ENCODE data around the gene MPC1L. TPM values are rescaled to one million over a fixed set of nuclear protein-coding genes. Genes with fewer than 3 reads are reported as not detected.

MPC1L gene
- total RNA-seq, 2 donors from 2014 or later, result not detected

GRCh38 chrX:40652664-40653063, 29.4 kb downstream of the MPC1L start:
- Histone ChIP-seq H3K9me3 (no peaks in the 10 kb centered on the region), H3K4me3 (no peak overlapping the region), H3K27ac (no peak overlapping the region), H3K36me3 (no peaks in the 10 kb centered on the region), H3K27me3 (no peaks in the 10 kb centered on the region), H3K4me1 (peaks cover 0 to 5% of the 10 kb centered on the region in 2 donors)
- no peak for TF ChIP-seq CTCF (IDR thresholded peaks at IDR 0.05)
- no peak for DNase-seq (ENCODE audit: low spot score)

GRCh38 chrX:40653535-40653934, 30.3 kb downstream of the MPC1L start:
- Histone ChIP-seq H3K4me1 (no peaks in the 10 kb centered on the region), H3K9me3 (no peaks in the 10 kb centered on the region), H3K27me3 (no peaks in the 10 kb centered on the region), H3K36me3 (no peaks in the 10 kb centered on the region), H3K27ac (no peak overlapping the region), H3K4me3 (no peak overlapping the region)
- no peak for TF ChIP-seq CTCF (IDR thresholded peaks at IDR 0.05)
- no peak for DNase-seq (ENCODE audit: low spot score)

- no peak for DNase-seq (ENCODE audit: low spot score)
- no peak overlapping the region for H3K4me3 ChIP-seq
- no peak overlapping the region for H3K27ac ChIP-seq
- H3K36me3 ChIP-seq, result peaks cover 23% of the 10 kb centered on the region
- H3K4me1 ChIP-seq, result no peaks in the 10 kb centered on the region
- no peaks in the 10 kb centered on the region for H3K9me3 ChIP-seq
- H3K27me3 ChIP-seq, result no peaks in the 10 kb centered on the region
- no peak for TF ChIP-seq CTCF (IDR thresholded peaks at IDR 0.05)
Observed at GRCh38 chrX:40660381-40660780, 37.2 kb downstream of the MPC1L start.

GRCh38 chrX:40661489-40661888, 38.3 kb downstream of the MPC1L start:
- Histone ChIP-seq H3K27me3 (no peaks in the 10 kb centered on the region), H3K27ac (no peak overlapping the region), H3K4me3 (no peak overlapping the region), H3K36me3 (peaks cover 30% of the 10 kb centered on the region), H3K4me1 (no peaks in the 10 kb centered on the region), H3K9me3 (no peaks in the 10 kb centered on the region)
- no peak for DNase-seq (ENCODE audit: low spot score)
- TF ChIP-seq CTCF (IDR thresholded peaks at IDR 0.05), result no peak

GRCh38 chrX:40663078-40663740, 40.0 kb downstream of the MPC1L start:
- Histone ChIP-seq H3K27me3 (no peaks in the 10 kb centered on the region), H3K4me3 (no peak overlapping the region), H3K27ac (no peak overlapping the region), H3K36me3 (peaks cover 30% of the 10 kb centered on the region), H3K9me3 (no peaks in the 10 kb centered on the region), H3K4me1 (no peaks in the 10 kb centered on the region)
- DNase-seq (ENCODE audit: low spot score), result no peak
- TF ChIP-seq CTCF (IDR thresholded peaks at IDR 0.05), result no peak

Measured in right atrium auricular region (tissue), 2 donors.